Naive B cell (primary cell): ENCODE measurements around the gene DDX18. TPM values are rescaled to one million over a fixed set of nuclear protein-coding genes. Genes with fewer than 3 reads are reported as not detected.
A peak's percentile ranks its signal among the peaks of the same experiment; 100 is the strongest.
"Not testable (repeated sequence)": the region's sequence is repeated elsewhere in the genome, so short reads cannot be mapped to it uniquely, and the experiment has no call there.

Experiments
- ATAC-seq, 2 donors: fragments of 150-1000 bp; cut with Tn5 transposase; 2 replicates each; pipeline ENCODE4 v1.10.0; 2021; ENCODE audit warnings: low read depth in 2 of 2, mild to moderate bottlenecking in 2 of 2, moderate library complexity in 2 of 2
- DNase-seq: peaks from one replicate; pipeline ENCODE4 v3.0.0; 2022
- H3K27ac Mint-ChIP-seq, 6 donors: one replicate each; pipeline ENCODE4 v1.8.0; 2020 to 2022; ENCODE audit warnings: mild to moderate bottlenecking in 6 of 6, mixed read lengths in 6 of 6, moderate library complexity in 5 of 6, inconsistent platforms in 2 of 6
- H3K27me3 Mint-ChIP-seq, 3 donors: one replicate each; pipeline ENCODE4 v1.8.0; 2021 to 2022; ENCODE audit warnings: mixed read lengths in 3 of 3, mild to moderate bottlenecking in 1 of 3
- H3K36me3 Mint-ChIP-seq, 2 donors: one replicate each; pipeline ENCODE4 v1.8.0; 2020 to 2022; ENCODE audit warnings: mixed read lengths in 2 of 2, inconsistent platforms in 1 of 2, mild to moderate bottlenecking in 1 of 2
- H3K4me1 Mint-ChIP-seq, 3 donors: one replicate each; pipeline ENCODE4 v1.8.0; 2020 to 2022; ENCODE audit warnings: mixed read lengths in 3 of 3, inconsistent platforms in 1 of 3, mild to moderate bottlenecking in 1 of 3, moderate library complexity in 1 of 3
- H3K4me3 Mint-ChIP-seq, 8 donors: one replicate each; pipeline ENCODE4 v1.8.0; 2020 to 2022; ENCODE audit warnings: mild to moderate bottlenecking in 8 of 8, mixed read lengths in 8 of 8, moderate library complexity in 8 of 8, inconsistent platforms in 2 of 8
- H3K9me3 Mint-ChIP-seq, 7 donors: one replicate each; pipeline ENCODE4 v1.8.0; 2020 to 2022; ENCODE audit warnings: mixed read lengths in 7 of 7, mild to moderate bottlenecking in 5 of 7, inconsistent platforms in 2 of 7, moderate library complexity in 1 of 7
- polyA plus RNA-seq, 6 donors: library from polyadenylated mRNA; unstranded; fragments of 300-500 nt; fragmentation: Illumina TruSeq; gene quantifications; one replicate each; pipeline ENCODE4 v1.2.3, GENCODE V29; 2021; ENCODE audit warnings: low read depth in 6 of 6

DDX18 gene
- polyA plus RNA-seq, 6 donors from 2014 or later = 35.9 to 58.6 (median 44.0) TPM

DNA sequence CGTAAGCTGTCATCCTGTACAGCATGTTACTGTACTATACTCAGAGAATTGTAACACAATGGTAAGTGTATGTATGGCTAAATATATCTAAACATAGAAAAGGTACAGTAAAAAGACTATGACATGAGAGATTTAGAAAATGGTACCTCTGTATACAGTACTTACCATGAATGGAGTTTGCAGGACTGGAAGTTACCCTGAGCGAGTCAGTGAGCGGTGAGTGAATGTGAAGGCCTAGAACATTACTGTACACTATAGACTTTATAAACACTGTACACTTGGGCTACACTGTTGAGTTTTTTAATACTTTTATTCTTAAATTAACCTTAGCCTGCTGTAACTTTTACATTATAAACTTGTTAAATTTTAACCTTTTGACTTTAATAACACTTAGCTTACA, 1.5 kb downstream of the DDX18 start:
- ATAC-seq (no peak), DNase-seq (no peak)
- no peaks in the 10 kb centered on the region for H3K9me3 Mint-ChIP-seq
- peaks cover 29 to 30% of the 10 kb centered on the region in 2 donors for H3K36me3 Mint-ChIP-seq
- peak overlapping the region; percentile 99 to 100 (median 100) for H3K27ac Mint-ChIP-seq
- H3K4me3 Mint-ChIP-seq = peak overlapping the region in 7 of 8 donors; percentile 16 to 97 (median 84)
- no peaks in the 10 kb centered on the region for H3K27me3 Mint-ChIP-seq
- peaks cover 23 to 40% (median 35%) of the 10 kb centered on the region in 3 donors for H3K4me1 Mint-ChIP-seq

DNA sequence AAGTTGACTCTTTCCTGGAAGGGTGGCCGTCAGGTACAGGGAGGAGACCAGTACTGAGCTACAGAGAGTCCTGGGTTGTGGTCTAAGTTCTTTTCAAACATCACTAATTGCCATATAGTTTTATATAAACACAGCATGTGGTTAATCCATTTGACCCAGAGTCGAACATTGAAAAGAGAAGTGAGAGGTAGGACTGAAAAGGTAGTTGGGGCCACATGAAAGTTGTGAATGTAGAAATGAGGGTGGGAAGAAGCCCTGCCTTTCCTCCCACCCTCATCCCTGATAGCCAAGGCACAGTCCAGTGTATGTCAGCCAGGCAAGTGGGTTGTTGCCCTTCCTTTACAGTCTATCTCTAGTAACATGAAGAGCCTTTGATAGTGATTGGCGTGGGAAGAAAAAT, 4.4 kb downstream of the DDX18 start:
- H3K27me3 Mint-ChIP-seq = no peaks in the 10 kb centered on the region
- H3K4me1 Mint-ChIP-seq = peaks cover 23 to 36% (median 35%) of the 10 kb centered on the region in 3 donors
- no peaks in the 10 kb centered on the region for H3K9me3 Mint-ChIP-seq
- no peak overlapping the region for H3K4me3 Mint-ChIP-seq
- peak overlapping the region in 5 of 6 donors; percentile 92 to 100 (median 97) for H3K27ac Mint-ChIP-seq
- DNase-seq (no peak), ATAC-seq (no peak)
- peaks cover 43 to 47% of the 10 kb centered on the region in 2 donors for H3K36me3 Mint-ChIP-seq

DNA sequence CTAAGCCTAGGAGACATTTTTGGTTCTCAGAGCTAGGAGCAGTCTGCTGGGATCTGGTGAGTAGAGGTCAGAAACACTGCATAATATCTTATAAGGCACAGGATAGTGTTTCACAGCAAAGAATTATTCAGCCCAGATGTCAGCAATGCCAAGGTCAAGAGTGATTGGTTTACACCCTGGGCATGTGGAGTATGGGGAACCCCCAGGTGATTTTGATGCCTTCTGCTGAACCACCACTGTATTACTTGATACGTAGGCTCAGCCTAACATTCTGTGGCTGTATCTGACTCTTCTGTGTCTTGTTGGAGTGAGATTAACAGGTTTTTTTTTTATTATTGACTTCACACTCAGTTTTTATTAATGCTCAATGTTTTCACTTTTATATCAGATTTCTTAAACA, 6.0 kb downstream of the DDX18 start:
- Mint-ChIP-seq H3K9me3 (no peaks in the 10 kb centered on the region), H3K4me3 (no peak overlapping the region), H3K4me1 (peaks cover 11 to 27% (median 26%) of the 10 kb centered on the region in 3 donors), H3K27ac (peak overlapping the region; percentile 88 to 100 (median 92)), H3K27me3 (no peaks in the 10 kb centered on the region), H3K36me3 (peaks cover 53 to 60% of the 10 kb centered on the region in 2 donors)
- ATAC-seq (peak; percentile 88 to 93), DNase-seq (peak; percentile 18)

DNA sequence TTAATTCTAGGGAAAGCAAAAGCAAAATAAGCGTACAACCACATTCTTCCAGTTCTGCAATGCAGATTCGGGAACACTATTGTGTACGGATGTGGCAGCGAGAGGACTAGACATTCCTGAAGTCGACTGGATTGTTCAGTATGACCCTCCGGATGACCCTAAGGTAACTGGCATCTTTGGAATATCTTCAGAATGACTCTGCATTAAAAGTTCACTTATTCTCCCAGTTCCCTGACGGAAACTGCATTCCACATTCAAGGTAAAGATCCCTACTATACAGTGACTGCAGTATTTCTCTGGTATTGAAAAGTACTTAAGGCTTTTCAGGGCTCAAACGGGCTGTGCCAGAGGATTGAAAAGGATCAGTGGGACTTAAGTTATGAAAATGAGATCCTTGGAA, 10.9 kb downstream of the DDX18 start:
- peaks cover 60 to 70% of the 10 kb centered on the region in 2 donors for H3K36me3 Mint-ChIP-seq
- no peak for DNase-seq
- H3K27ac Mint-ChIP-seq = peak overlapping the region in 3 of 6 donors; percentile 16 to 99 (median 61)
- ATAC-seq = no peak
- no peaks in the 10 kb centered on the region for H3K4me1 Mint-ChIP-seq
- no peak overlapping the region for H3K4me3 Mint-ChIP-seq
- H3K9me3 Mint-ChIP-seq = peaks cover 0 to 4% (median 0%) of the 10 kb centered on the region in 7 donors
- no peaks in the 10 kb centered on the region for H3K27me3 Mint-ChIP-seq

DNA sequence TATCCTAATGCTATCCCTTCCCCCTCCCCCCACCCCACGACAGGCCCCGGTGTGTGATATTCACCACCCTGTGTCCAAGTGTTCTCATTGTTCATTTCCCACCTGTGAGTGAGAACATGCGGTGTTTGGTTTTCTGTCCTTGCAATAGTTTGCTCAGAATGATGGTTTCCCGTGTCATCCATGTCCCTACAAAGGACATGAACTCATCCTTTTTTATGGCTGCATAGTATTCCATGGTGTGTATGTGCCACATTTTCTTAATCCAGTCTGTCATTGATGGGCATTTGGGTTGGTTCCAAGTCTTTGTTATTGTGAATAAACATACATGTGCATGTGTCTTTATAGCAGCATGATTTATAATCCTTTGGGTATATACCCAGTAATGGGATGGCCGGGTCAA, 13.0 kb downstream of the DDX18 start:
- H3K4me3 Mint-ChIP-seq, DNase-seq, ATAC-seq, H3K9me3 Mint-ChIP-seq, H3K27me3 Mint-ChIP-seq, H3K4me1 Mint-ChIP-seq: not testable (repeated sequence)
- H3K27ac Mint-ChIP-seq = peak overlapping the region in 4 of 6 donors; percentile 67 to 83 (median 72)
- H3K36me3 Mint-ChIP-seq = peaks cover 52 to 65% of the 10 kb centered on the region in 2 donors

DNA sequence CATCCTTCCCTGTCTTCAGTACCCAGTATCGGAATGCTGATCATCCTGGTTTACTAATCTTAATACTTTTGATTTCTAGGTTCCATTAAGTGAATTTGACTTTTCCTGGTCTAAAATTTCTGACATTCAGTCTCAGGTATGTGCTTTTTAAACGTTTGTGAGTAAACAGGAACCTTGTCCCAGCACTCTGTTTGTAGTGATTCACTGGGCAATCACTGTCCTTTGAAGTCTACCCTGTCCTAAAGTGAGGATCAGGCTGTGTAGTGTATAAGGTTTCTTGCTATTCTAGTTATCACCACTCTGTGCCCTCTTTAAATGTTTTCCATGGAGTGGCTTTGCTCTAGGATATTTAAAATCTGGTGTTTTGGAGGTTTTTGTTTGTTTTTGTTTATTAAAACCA, 14.4 kb downstream of the DDX18 start:
- H3K27me3 Mint-ChIP-seq = no peaks in the 10 kb centered on the region
- H3K4me3 Mint-ChIP-seq = no peak overlapping the region

DNA sequence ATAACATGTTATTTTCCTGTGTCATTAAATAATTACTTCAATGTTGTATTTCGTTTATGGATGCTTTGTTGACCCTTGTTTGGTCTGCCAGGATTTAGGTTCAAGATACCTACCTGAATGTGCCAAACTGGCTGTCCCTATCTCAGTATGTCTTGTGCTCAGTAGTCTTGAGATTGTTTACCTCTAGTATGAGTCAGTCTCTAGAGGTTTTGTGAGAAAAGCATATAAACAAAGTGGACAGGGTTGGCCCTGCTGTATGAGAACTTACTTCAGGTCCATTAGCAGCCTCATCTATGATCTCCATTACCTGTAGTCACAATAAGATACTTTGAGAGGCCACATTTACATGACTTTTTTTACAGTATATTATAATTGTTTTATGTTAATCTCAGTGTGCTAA, 17.8 kb downstream of the DDX18 start:
- DNase-seq (no peak), ATAC-seq (no peak)
- H3K27ac Mint-ChIP-seq = peak overlapping the region in 2 of 6 donors; percentile 71 to 87
- peaks cover 4 to 8% (median 6%) of the 10 kb centered on the region in 3 donors for H3K27me3 Mint-ChIP-seq
- H3K36me3 Mint-ChIP-seq = peaks cover 24 to 32% of the 10 kb centered on the region in 2 donors
- peaks cover 4 to 11% (median 10%) of the 10 kb centered on the region in 3 donors for H3K4me1 Mint-ChIP-seq
- H3K9me3 Mint-ChIP-seq = no peaks in the 10 kb centered on the region
- no peak overlapping the region for H3K4me3 Mint-ChIP-seq

More for the DNA sequence above, 14.4 kb downstream of the DDX18 start:
- peak overlapping the region in 3 of 6 donors; percentile 25 to 72 (median 71) for H3K27ac Mint-ChIP-seq
- no peak for DNase-seq
- peaks cover 0 to 3% (median 0%) of the 10 kb centered on the region in 3 donors for H3K4me1 Mint-ChIP-seq
- no peak for ATAC-seq
- H3K9me3 Mint-ChIP-seq = peaks cover 0 to 4% (median 0%) of the 10 kb centered on the region in 7 donors
- peaks cover 48 to 57% of the 10 kb centered on the region in 2 donors for H3K36me3 Mint-ChIP-seq

DNA sequence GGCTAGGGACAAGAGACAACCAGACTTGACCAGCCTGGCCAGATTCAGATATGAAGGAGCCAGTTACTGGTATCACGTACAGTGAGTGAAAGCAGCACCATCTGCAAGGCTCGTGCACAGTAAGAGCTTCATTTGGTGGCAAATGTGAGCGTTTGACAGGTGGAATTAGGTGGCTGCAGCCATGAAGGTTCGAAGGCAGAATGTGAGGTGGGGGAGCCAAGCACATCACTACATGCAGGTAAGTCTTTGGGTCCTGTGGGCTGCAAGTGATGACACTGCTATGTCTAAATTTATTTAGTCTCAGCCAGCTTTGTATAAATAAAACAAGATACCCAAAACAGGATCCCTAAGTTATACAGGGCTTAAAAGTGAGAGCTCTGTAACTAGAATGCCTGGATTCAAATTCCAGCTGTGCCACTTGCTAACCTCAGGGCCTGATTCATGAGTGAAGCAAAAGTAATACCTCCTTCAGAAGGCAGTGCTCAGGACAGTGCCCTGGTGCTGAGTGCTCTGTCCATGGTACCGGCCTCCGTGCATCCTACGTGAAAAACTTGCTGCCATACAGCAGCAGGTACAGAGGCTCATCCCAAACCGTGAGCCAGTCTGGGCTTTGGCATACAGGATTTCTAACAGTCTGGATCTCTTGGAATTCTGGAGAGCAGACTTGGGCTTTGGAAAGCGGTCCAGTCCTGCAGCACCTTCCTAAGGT, 18.6 kb downstream of the DDX18 start:
- H3K4me3 Mint-ChIP-seq = no peak overlapping the region
- H3K36me3 Mint-ChIP-seq = peaks cover 23 to 31% of the 10 kb centered on the region in 2 donors
- H3K9me3 Mint-ChIP-seq = no peaks in the 10 kb centered on the region
- peaks cover 5 to 16% (median 9%) of the 10 kb centered on the region in 3 donors for H3K27me3 Mint-ChIP-seq
- ATAC-seq (no peak), DNase-seq (no peak)
- peaks cover 4 to 11% (median 10%) of the 10 kb centered on the region in 3 donors for H3K4me1 Mint-ChIP-seq
- peak overlapping the region in 4 of 6 donors; percentile 57 to 87 (median 74) for H3K27ac Mint-ChIP-seq

DNA sequence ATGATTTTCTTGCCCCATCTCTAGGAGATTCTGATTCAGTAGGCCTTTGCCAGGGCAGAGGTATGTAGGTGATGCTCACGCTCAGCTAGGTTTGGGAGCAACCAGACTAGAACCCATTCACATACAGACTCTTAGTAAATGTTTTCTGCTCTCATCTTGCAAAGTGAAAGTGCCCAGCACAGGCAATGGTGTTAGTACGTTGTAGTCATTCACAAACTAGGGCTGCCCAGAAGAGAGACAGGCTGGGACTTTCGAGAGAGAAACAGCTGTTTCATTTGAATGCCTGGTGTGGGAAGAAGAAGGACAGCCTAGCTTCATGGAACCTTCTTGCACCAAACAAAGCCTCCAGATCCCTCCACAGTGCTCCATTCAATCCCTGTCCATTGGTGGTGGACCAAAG, 19.4 kb downstream of the DDX18 start:
- Mint-ChIP-seq H3K4me1 (peaks cover 4 to 11% (median 10%) of the 10 kb centered on the region in 3 donors), H3K4me3 (no peak overlapping the region), H3K36me3 (peaks cover 18 to 29% of the 10 kb centered on the region in 2 donors), H3K27me3 (peaks cover 9 to 17% (median 9%) of the 10 kb centered on the region in 3 donors), H3K27ac (peak overlapping the region in 4 of 6 donors; percentile 49 to 81 (median 74)), H3K9me3 (no peaks in the 10 kb centered on the region)
- DNase-seq (no peak), ATAC-seq (no peak)

DNA sequence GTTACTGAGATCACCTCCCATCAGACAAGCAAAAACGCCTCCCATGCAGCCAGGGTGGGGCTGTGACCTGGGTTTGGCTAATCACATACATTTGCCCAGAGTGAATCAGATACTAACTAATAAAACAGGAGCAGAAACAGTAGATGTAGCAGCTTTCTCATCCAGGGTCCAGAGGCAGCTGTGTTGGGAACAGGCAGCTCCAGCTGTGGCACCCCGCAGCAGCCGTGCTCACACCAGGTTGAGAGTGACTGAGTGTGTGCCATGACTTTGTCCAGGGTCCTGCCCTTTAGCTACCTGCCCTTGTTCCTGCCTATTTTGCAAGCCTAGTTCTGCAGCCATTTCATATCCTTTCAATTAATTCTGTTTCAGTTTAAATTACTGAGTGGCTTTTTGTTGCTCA, 20.5 kb downstream of the DDX18 start:
- Mint-ChIP-seq H3K36me3 (peaks cover 8 to 25% of the 10 kb centered on the region in 2 donors), H3K27ac (peak overlapping the region in 4 of 6 donors; percentile 65 to 97 (median 90)), H3K27me3 (peaks cover 9 to 17% (median 9%) of the 10 kb centered on the region in 3 donors), H3K4me1 (peaks cover 4 to 11% (median 10%) of the 10 kb centered on the region in 3 donors), H3K9me3 (no peaks in the 10 kb centered on the region), H3K4me3 (peak overlapping the region in 2 of 8 donors; percentile 47 to 88)
- DNase-seq (no peak), ATAC-seq (no peak)

DNA sequence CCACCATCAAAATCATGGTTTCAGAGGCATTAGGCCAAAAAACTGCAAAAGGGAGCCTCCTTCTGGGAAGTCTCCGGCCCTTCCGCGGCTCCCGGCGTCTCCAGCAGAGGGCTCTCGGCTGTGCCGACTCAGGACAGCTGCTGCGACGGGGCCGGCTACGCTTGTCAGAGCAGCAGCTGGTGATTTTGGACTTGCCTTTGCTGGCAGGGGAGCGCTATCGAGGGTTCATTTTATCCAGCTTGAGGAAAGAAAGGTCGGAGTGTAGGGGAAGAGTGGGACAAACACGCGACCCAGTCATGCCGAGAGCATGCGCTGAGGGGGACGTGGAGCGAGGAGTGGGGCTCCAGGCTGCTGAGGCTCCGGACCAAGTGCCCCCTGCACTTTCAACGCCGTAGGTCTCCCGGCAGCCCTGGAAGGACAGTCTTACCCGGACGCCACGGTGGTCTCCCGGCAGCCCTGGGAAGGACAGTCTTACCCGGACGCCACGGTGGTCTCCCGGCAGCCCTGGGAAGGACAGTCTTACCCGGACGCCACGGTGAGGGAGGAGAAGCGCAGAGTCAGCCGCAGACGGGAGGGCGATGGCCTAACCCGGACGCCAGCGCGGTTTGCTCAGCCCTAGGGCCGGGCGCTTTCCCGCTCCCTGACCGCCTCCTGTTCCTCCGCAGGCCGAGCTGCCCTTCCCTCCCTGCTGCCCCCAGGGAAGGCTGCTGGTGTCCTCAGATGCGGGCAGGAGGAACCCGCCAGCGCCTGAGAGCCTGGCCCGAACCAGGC, 21.7 kb downstream of the DDX18 start:
- Mint-ChIP-seq H3K27ac (peak overlapping the region; percentile 87 to 97 (median 94)), H3K36me3 (peaks cover 8 to 13% of the 10 kb centered on the region in 2 donors), H3K4me1 (peaks cover 4 to 11% (median 10%) of the 10 kb centered on the region in 3 donors), H3K9me3 (no peaks in the 10 kb centered on the region), H3K4me3 (peak overlapping the region in 7 of 8 donors; percentile 69 to 88 (median 83)), H3K27me3 (peaks cover 9 to 17% (median 9%) of the 10 kb centered on the region in 3 donors)
- DNase-seq (peak; percentile 63), ATAC-seq (peak; percentile 92 to 95)

DNA sequence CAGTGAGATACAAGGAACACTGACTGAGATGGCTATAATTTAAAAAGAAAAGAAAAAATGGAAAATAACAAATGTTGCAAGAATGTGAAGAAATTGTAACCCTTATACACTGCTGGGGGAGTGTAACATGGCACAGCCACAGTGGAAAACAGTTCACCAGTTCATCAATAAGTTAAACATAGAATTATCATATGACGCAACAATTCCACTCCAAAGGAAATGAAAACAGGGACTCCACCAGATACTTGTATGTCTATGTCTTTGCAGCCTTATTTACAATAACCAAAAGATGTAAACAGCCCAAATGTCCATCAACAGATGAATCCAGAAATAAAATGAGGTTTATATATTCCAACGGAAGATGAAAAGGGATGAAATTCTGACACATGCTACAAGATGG, 30.8 kb downstream of the DDX18 start:
- peaks cover 5 to 16% of the 10 kb centered on the region in 2 donors for H3K36me3 Mint-ChIP-seq
- ATAC-seq (no peak), DNase-seq (no peak)
- peaks cover 2 to 17% (median 11%) of the 10 kb centered on the region in 7 donors for H3K9me3 Mint-ChIP-seq
- no peaks in the 10 kb centered on the region for H3K4me1 Mint-ChIP-seq
- H3K27me3 Mint-ChIP-seq = peaks cover 20 to 36% (median 31%) of the 10 kb centered on the region in 3 donors
- no peak overlapping the region for H3K27ac Mint-ChIP-seq
- H3K4me3 Mint-ChIP-seq = no peak overlapping the region

DNA sequence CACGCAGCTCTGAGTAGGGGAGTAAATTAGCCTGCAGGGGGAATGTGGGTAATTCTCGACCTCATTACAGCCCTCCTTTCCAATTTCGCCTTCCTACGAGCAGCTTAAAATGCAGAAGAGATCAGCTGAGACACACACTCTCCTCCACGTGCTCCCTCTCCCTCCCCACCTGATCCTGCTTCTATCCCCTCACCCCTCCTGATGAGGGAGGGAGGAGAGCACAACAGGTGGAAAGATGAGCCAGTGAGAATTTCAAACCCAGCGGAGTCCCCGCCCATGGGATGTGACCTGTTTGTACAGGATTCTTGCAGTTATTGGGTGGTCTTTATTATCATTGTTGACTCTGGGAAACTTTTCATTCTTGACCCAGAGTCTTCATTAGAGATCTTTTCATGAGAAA, 35.5 kb downstream of the DDX18 start:
- peaks cover 10 to 16% of the 10 kb centered on the region in 2 donors for H3K36me3 Mint-ChIP-seq
- ATAC-seq = no peak
- no peak overlapping the region for H3K4me3 Mint-ChIP-seq
- no peak for DNase-seq
- H3K27me3 Mint-ChIP-seq = peaks cover 46 to 60% (median 57%) of the 10 kb centered on the region in 3 donors
- H3K9me3 Mint-ChIP-seq = peaks cover 2 to 17% (median 11%) of the 10 kb centered on the region in 7 donors
- H3K27ac Mint-ChIP-seq = peak overlapping the region in 2 of 6 donors; percentile 7 to 42
- no peaks in the 10 kb centered on the region for H3K4me1 Mint-ChIP-seq
